Smooth muscle cell (in vitro differentiated cells): Measurements from ENCODE around the gene SNRPD3. TPM values are rescaled to one million over a fixed set of nuclear protein-coding genes. Genes with fewer than 3 reads are reported as not detected.

Experiments
- DNase-seq: peaks from one replicate; lab custom pipeline; 2025; ENCODE audit not compliant: unreplicated experiment; lab: John Stamatoyannopoulos, UW
- H2AFZ ChIP-seq: fragments of 200-600 bp; sonication (generic); 2 replicates; pipeline ENCODE4 v1.6.0; 2016; ENCODE audit warnings: antibody characterized with exemption, low read depth, mild to moderate bottlenecking
- H3F3A ChIP-seq: fragments of 200-600 bp; sonication (generic); 2 replicates; pipeline ENCODE4 v1.6.0; 2017; ENCODE audit warnings: antibody characterized with exemption, low read depth
- H3K27ac ChIP-seq: fragments of 200-600 bp; sonication (generic); 2 replicates; pipeline ENCODE4 v1.5.1; 2016; ENCODE audit warnings: low read depth, mild to moderate bottlenecking
- H3K27me3 ChIP-seq: fragments of 200-600 bp; sonication (generic); 2 replicates; pipeline ENCODE4 v1.6.1; 2016; ENCODE audit warnings: low read depth, mild to moderate bottlenecking
- H3K36me3 ChIP-seq: fragments of 200-600 bp; sonication (generic); 2 replicates; pipeline ENCODE4 v1.5.1; 2016; ENCODE audit warnings: low read depth
- H3K4me1 ChIP-seq: fragments of 200-600 bp; sonication (generic); 2 replicates; pipeline ENCODE4 v1.5.1; 2016; ENCODE audit warnings: low read depth
- H3K4me2 ChIP-seq: fragments of 200-600 bp; sonication (generic); 2 replicates; pipeline ENCODE4 v1.6.0; 2016; ENCODE audit warnings: mild to moderate bottlenecking
- H3K4me3 ChIP-seq: fragments of 200-600 bp; sonication (generic); 2 replicates; pipeline ENCODE4 v1.5.1; 2016; ENCODE audit warnings: mild to moderate bottlenecking
- H3K79me2 ChIP-seq: fragments of 200-600 bp; sonication (generic); 2 replicates; pipeline ENCODE4 v1.6.0; 2016; ENCODE audit warnings: low read depth, mild to moderate bottlenecking
- H3K9ac ChIP-seq: fragments of 200-600 bp; sonication (generic); 2 replicates; pipeline ENCODE4 v1.6.0; 2016; ENCODE audit warnings: low read depth
- H3K9me3 ChIP-seq: fragments of 200-600 bp; sonication (generic); replicated peaks from 2 replicates; pipeline ENCODE4 v1.5.1; 2016; ENCODE audit warnings: low read depth
- H4K20me1 ChIP-seq: fragments of 200-600 bp; sonication (generic); 2 replicates; pipeline ENCODE4 v1.6.0; 2016; ENCODE audit warnings: low read depth
- WGBS: methylation state at CpG from one replicate; pipeline ENCODE4 v1.1.7; 2016; ENCODE audit warnings: low lambda C conversion rate; 5-methylcytosine and 5-hydroxymethylcytosine counted together
- polyA plus RNA-seq: library from polyadenylated mRNA; unstranded; fragments of >200 nt; fragmentation: Nextera tagmentation; extraction: Ambion mirVana; gene quantifications from 2 replicates; pipeline ENCODE4 v1.2.1, GENCODE V29; 2016
- total RNA-seq: library from RNA; depleted of rRNA; stranded (reverse); fragments of >200 nt; gene quantifications from 2 replicates; pipeline ENCODE4 v1.2.3, GENCODE V29; 2014
- TF ChIP-seq, protein P1 (sequence below): fragments of 200-600 bp; sonication (generic); IDR thresholded peaks from 2 replicates; pipeline ENCODE4 v1.5.1; 2017; ENCODE audit warnings: borderline replicate concordance, mild to moderate bottlenecking, antibody characterized with exemption; ENCODE audit not compliant: insufficient read depth, poor library complexity, severe bottlenecking

SNRPD3 gene
- total and polyA plus RNA-seq, 2 experiments from 2014 or later = 97.6 to 114 TPM

DNA sequence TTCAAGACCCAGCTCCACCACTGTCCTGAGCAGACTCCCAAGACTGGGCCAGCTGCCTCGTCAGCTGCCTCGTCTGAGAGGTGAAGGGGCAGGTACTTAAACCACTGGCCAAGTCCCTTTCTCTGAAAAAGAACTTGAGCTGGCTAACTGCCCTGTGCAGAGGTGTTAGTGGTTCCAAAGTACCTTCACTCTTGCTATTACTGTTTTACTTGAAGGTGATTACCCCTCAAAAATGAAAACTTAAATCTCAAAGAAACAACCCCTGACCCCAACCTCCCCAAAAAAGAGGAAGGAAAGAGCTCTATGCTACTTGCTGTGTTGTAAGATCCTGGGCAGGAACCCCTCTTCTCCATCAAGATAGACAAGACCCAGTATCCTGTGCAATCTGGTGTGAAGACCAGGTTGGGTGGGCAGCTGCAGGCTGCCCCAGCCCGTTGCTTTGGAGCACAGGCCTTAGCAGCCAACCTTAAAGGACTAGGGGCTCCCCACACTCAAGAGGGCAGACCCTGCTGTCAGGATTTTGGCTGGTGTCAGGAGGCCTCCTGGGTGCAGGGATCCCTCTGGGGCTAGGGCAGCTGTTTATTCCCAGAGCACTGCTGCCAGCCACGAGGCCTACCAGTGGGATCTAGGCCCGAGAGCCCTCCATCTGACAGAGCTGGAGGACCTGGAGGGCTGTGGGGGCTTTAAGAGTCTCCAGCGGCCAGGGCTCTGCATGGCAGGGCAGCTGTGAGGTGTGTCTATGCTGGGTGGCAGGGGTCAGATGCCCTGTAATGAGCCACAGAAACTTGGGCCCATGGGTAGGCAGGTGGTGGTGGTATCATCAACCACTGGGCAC is 13.9 kb upstream of the SNRPD3 start:
- no peaks in the 10 kb centered on the region for H3K9me3 ChIP-seq
- H4K20me1 ChIP-seq = peaks cover 8% of the 10 kb centered on the region
- H3K9ac ChIP-seq = no peak overlapping the region
- H3K36me3 ChIP-seq = no peaks in the 10 kb centered on the region
- H3K27me3 ChIP-seq = no peaks in the 10 kb centered on the region
- no peak overlapping the region for H2AFZ ChIP-seq
- DNase-seq = no peak
- no peak overlapping the region for H3K27ac ChIP-seq
- H3K79me2 ChIP-seq = no peaks in the 10 kb centered on the region
- WGBS = 91% methylated on average over 6 of the region's 6 CpGs
- TF ChIP-seq, protein P1, sequence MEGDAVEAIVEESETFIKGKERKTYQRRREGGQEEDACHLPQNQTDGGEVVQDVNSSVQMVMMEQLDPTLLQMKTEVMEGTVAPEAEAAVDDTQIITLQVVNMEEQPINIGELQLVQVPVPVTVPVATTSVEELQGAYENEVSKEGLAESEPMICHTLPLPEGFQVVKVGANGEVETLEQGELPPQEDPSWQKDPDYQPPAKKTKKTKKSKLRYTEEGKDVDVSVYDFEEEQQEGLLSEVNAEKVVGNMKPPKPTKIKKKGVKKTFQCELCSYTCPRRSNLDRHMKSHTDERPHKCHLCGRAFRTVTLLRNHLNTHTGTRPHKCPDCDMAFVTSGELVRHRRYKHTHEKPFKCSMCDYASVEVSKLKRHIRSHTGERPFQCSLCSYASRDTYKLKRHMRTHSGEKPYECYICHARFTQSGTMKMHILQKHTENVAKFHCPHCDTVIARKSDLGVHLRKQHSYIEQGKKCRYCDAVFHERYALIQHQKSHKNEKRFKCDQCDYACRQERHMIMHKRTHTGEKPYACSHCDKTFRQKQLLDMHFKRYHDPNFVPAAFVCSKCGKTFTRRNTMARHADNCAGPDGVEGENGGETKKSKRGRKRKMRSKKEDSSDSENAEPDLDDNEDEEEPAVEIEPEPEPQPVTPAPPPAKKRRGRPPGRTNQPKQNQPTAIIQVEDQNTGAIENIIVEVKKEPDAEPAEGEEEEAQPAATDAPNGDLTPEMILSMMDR = no peak
- no peak overlapping the region for H3K4me2 ChIP-seq
- H3K4me3 ChIP-seq = no peak overlapping the region
- no peaks in the 10 kb centered on the region for H3F3A ChIP-seq
- H3K4me1 ChIP-seq = no peaks in the 10 kb centered on the region

DNA sequence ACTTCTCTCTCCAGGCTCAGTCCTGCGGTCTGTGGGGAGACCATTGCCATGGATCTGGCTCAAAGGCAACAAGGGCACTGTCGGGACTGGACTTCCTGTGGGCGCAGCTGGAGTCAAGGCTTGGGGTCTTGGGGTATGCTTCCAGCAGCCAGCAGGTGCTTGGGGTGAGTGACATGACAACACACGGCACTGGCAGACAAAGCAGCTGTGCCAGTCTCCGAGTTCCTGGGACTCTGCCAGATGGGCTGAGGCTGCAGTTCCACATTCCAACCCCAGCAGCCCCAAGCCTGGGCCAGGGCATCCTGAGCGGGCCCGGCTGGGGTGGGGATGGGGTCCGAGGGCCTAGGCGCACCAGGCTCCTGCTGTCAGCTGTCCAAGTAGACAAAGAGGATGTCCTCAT is 13.2 kb upstream of the SNRPD3 start:
- H3K4me1 ChIP-seq = no peaks in the 10 kb centered on the region
- no peaks in the 10 kb centered on the region for H3K27me3 ChIP-seq
- peaks cover 8% of the 10 kb centered on the region for H4K20me1 ChIP-seq
- over 99% methylated on average over 9 of the region's 9 CpGs for WGBS
- H3K4me3 ChIP-seq = no peak overlapping the region
- H3K36me3 ChIP-seq = no peaks in the 10 kb centered on the region
- no peak for DNase-seq
- H3K4me2 ChIP-seq = no peak overlapping the region
- no peak overlapping the region for H3K9ac ChIP-seq
- H3K9me3 ChIP-seq = no peaks in the 10 kb centered on the region
- TF ChIP-seq, protein P1 = no peak
- H3K27ac ChIP-seq = no peak overlapping the region
- no peaks in the 10 kb centered on the region for H3F3A ChIP-seq
- H3K79me2 ChIP-seq = no peaks in the 10 kb centered on the region
- H2AFZ ChIP-seq = no peak overlapping the region

DNA sequence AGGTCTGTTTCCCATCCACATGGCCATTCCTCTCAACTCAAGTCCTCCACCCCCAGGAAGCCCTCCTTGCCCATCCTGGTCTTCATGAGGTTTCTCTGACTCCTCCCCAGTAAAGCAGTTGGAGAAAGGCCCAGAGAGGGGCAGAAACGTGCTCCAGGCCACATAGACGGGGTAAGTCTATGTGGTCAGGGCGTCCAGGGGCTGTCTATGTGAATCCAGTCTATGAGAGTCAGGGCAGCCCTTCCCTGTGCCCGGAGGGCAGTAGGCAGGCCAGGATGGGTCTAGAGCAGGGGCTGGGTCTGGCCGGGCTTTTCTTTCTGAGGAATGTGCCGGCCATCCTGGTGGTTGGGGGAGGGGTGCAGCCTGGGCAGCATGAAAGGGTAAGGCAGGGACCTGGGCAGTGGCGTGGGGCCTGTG is 12.6 kb upstream of the SNRPD3 start:
- no peak for DNase-seq
- Histone ChIP-seq H3K9me3 (no peaks in the 10 kb centered on the region), H2AFZ (no peak overlapping the region), H3K27me3 (no peaks in the 10 kb centered on the region), H3K9ac (no peak overlapping the region), H3K79me2 (no peaks in the 10 kb centered on the region), H3K27ac (no peak overlapping the region), H3K4me3 (no peak overlapping the region), H3K36me3 (no peaks in the 10 kb centered on the region), H3F3A (no peaks in the 10 kb centered on the region), H3K4me1 (no peaks in the 10 kb centered on the region), H3K4me2 (no peak overlapping the region), H4K20me1 (peaks cover 13% of the 10 kb centered on the region)
- TF ChIP-seq, protein P1 = no peak
- WGBS = 99% methylated on average over 7 of the region's 7 CpGs
